Activated T-cell treated with anti-CD3 and anti-CD28 coated beads, Interleukin-2, amount 50 U/mL, for 48 hours (primary cell): ENCODE measurements around the gene CSMD2.
"Not testable (repeated sequence)": the region's sequence is repeated elsewhere in the genome, so short reads cannot be mapped to it uniquely, and the experiment has no call there.

Experiments used
- DNase-seq, 2 experiments: peaks; one replicate each; pipeline ENCODE4 v3.0.0-alpha.2; 2020

Gene CSMD2

GRCh38 chr1:34101151-34101550 is 63.9 kb downstream of the CSMD2 start:
- DNase-seq: no peak

GRCh38 chr1:34100332-34100731 is 64.7 kb downstream of the CSMD2 start:
- no peak for DNase-seq

GRCh38 chr1:34092399-34092798 is 72.6 kb downstream of the CSMD2 start:
- DNase-seq: not testable (repeated sequence)

- DNase-seq: no peak
These were observed 75.3 kb downstream of the CSMD2 start for GRCh38 chr1:34089731-34090130.

- DNase-seq: no peak
These were observed 77.0 kb downstream of the CSMD2 start for GRCh38 chr1:34087986-34088385.

- DNase-seq: no peak
These were observed 78.5 kb downstream of the CSMD2 start for GRCh38 chr1:34086561-34086960.

GRCh38 chr1:34083974-34084373 is 81.1 kb downstream of the CSMD2 start:
- no peak for DNase-seq

GRCh38 chr1:34082085-34082670 is 82.9 kb downstream of the CSMD2 start:
- DNase-seq: not testable (repeated sequence)

GRCh38 chr1:34078383-34078782 is 86.6 kb downstream of the CSMD2 start:
- no peak for DNase-seq

GRCh38 chr1:34075576-34075975 is 89.5 kb downstream of the CSMD2 start:
- DNase-seq: no peak

- DNase-seq: no peak
These were observed 91.9 kb downstream of the CSMD2 start for GRCh38 chr1:34073028-34073695.

GRCh38 chr1:34070201-34070836 is 94.7 kb downstream of the CSMD2 start:
- DNase-seq: no peak

GRCh38 chr1:34066981-34067603 is 97.9 kb downstream of the CSMD2 start:
- no peak for DNase-seq

- no peak for DNase-seq
These were observed 98.9 kb downstream of the CSMD2 start for GRCh38 chr1:34066166-34066565.

GRCh38 chr1:34065498-34065897 is 99.5 kb downstream of the CSMD2 start:
- DNase-seq: no peak

- no peak for DNase-seq
These were observed 104.1 kb downstream of the CSMD2 start for GRCh38 chr1:34060901-34061415.

- no peak for DNase-seq
These were observed 104.8 kb downstream of the CSMD2 start for GRCh38 chr1:34060187-34060730.

- no peak for DNase-seq
These were observed 107.5 kb downstream of the CSMD2 start for GRCh38 chr1:34057347-34058130.

GRCh38 chr1:34055818-34056217 is 109.2 kb downstream of the CSMD2 start:
- DNase-seq: no peak

GRCh38 chr1:34054920-34055319 is 110.1 kb downstream of the CSMD2 start:
- DNase-seq: no peak

GRCh38 chr1:34053660-34054059 is 111.4 kb downstream of the CSMD2 start:
- DNase-seq: no peak

- DNase-seq: no peak
These were observed 112.5 kb downstream of the CSMD2 start for GRCh38 chr1:34052565-34052964.
